ENCODE results near the gene INO80.

Gene INO80

GRCh38 chr15:41010345-41010744 lies 105.7 kb downstream of the INO80 start:
- TF ChIP-seq RARB (CRISPR knock-in tag; IDR thresholded peaks at IDR 0.05) (no peak), ISL1 (CRISPR knock-in tag; IDR thresholded peaks at IDR 0.05) (no peak), ZFP30 (CRISPR knock-in tag; IDR thresholded peaks at IDR 0.05) (no peak), ZFP3 (CRISPR knock-in tag; IDR thresholded peaks at IDR 0.05) (no peak), ZC3H10 (CRISPR knock-in tag; IDR thresholded peaks at IDR 0.05) (no peak), ZNF8 (CRISPR knock-in tag; IDR thresholded peaks at IDR 0.05) (no peak), OSR1 (CRISPR knock-in tag; IDR thresholded peaks at IDR 0.05) (no peak), GLIS3 (CRISPR knock-in tag; IDR thresholded peaks at IDR 0.05) (no peak)
- TF ChIP-seq, protein P1, sequence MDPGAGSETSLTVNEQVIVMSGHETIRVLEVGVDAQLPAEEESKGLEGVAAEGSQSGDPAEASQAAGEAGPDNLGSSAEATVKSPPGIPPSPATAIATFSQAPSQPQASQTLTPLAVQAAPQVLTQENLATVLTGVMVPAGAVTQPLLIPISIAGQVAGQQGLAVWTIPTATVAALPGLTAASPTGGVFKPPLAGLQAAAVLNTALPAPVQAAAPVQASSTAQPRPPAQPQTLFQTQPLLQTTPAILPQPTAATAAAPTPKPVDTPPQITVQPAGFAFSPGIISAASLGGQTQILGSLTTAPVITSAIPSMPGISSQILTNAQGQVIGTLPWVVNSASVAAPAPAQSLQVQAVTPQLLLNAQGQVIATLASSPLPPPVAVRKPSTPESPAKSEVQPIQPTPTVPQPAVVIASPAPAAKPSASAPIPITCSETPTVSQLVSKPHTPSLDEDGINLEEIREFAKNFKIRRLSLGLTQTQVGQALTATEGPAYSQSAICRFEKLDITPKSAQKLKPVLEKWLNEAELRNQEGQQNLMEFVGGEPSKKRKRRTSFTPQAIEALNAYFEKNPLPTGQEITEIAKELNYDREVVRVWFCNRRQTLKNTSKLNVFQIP (CRISPR knock-in tag; IDR thresholded peaks at IDR 0.05; ENCODE audit: borderline replicate concordance, low read depth), result no peak
- TF ChIP-seq, protein P2, sequence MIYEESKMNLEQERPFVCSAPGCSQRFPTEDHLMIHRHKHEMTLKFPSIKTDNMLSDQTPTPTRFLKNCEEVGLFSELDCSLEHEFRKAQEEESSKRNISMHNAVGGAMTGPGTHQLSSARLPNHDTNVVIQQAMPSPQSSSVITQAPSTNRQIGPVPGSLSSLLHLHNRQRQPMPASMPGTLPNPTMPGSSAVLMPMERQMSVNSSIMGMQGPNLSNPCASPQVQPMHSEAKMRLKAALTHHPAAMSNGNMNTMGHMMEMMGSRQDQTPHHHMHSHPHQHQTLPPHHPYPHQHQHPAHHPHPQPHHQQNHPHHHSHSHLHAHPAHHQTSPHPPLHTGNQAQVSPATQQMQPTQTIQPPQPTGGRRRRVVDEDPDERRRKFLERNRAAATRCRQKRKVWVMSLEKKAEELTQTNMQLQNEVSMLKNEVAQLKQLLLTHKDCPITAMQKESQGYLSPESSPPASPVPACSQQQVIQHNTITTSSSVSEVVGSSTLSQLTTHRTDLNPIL (CRISPR knock-in tag; IDR thresholded peaks at IDR 0.05; ENCODE audit: low read depth), result no peak
- ATAC-seq, result no peak

- no peak for ATAC-seq
Measured at GRCh38 chr15:41006479-41006878, 109.6 kb downstream of the INO80 start.

GRCh38 chr15:41004490-41004889 lies 111.6 kb downstream of the INO80 start:
- TF ChIP-seq BACH2 (CRISPR knock-in tag; IDR thresholded peaks at IDR 0.05; ENCODE audit: borderline replicate concordance), result no peak
- no peak for TF ChIP-seq GLIS3 (CRISPR knock-in tag; IDR thresholded peaks at IDR 0.05)
- TF ChIP-seq ZNF8 (CRISPR knock-in tag; IDR thresholded peaks at IDR 0.05), result no peak
- TF ChIP-seq, protein P3, sequence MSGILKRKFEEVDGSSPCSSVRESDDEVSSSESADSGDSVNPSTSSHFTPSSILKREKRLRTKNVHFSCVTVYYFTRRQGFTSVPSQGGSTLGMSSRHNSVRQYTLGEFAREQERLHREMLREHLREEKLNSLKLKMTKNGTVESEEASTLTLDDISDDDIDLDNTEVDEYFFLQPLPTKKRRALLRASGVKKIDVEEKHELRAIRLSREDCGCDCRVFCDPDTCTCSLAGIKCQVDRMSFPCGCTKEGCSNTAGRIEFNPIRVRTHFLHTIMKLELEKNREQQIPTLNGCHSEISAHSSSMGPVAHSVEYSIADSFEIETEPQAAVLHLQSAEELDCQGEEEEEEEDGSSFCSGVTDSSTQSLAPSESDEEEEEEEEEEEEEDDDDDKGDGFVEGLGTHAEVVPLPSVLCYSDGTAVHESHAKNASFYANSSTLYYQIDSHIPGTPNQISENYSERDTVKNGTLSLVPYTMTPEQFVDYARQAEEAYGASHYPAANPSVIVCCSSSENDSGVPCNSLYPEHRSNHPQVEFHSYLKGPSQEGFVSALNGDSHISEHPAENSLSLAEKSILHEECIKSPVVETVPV (CRISPR knock-in tag; IDR thresholded peaks at IDR 0.05), result no peak
- TF ChIP-seq, protein P1 (CRISPR knock-in tag; IDR thresholded peaks at IDR 0.05; ENCODE audit: borderline replicate concordance, low read depth), result no peak
- no peak for TF ChIP-seq ZFP3 (CRISPR knock-in tag; IDR thresholded peaks at IDR 0.05)
- no peak for TF ChIP-seq ISL1 (CRISPR knock-in tag; IDR thresholded peaks at IDR 0.05)
- TF ChIP-seq, protein P2 (CRISPR knock-in tag; IDR thresholded peaks at IDR 0.05; ENCODE audit: low read depth), result no peak
- TF ChIP-seq, protein P4, sequence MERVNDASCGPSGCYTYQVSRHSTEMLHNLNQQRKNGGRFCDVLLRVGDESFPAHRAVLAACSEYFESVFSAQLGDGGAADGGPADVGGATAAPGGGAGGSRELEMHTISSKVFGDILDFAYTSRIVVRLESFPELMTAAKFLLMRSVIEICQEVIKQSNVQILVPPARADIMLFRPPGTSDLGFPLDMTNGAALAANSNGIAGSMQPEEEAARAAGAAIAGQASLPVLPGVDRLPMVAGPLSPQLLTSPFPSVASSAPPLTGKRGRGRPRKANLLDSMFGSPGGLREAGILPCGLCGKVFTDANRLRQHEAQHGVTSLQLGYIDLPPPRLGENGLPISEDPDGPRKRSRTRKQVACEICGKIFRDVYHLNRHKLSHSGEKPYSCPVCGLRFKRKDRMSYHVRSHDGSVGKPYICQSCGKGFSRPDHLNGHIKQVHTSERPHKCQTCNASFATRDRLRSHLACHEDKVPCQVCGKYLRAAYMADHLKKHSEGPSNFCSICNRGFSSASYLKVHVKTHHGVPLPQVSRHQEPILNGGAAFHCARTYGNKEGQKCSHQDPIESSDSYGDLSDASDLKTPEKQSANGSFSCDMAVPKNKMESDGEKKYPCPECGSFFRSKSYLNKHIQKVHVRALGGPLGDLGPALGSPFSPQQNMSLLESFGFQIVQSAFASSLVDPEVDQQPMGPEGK (CRISPR knock-in tag; IDR thresholded peaks at IDR 0.05; ENCODE audit: borderline replicate concordance), result no peak
- ATAC-seq, result no peak

More at GRCh38 chr15:41006479-41006878, 109.6 kb downstream of the INO80 start:
- no peak for TF ChIP-seq TOX (CRISPR knock-in tag; IDR thresholded peaks at IDR 0.05; ENCODE audit: borderline replicate concordance)
- no peak for TF ChIP-seq TSHZ2 (CRISPR knock-in tag; IDR thresholded peaks at IDR 0.05)
- no peak for TF ChIP-seq SNAI2 (CRISPR knock-in tag; IDR thresholded peaks at IDR 0.05)
- no peak for TF ChIP-seq PPARA (CRISPR knock-in tag; IDR thresholded peaks at IDR 0.05; ENCODE audit: borderline replicate concordance)
- no peak for TF ChIP-seq CSDC2 (CRISPR knock-in tag; IDR thresholded peaks at IDR 0.05)
- no peak for TF ChIP-seq ARNTL (CRISPR knock-in tag; IDR thresholded peaks at IDR 0.05; ENCODE audit: borderline replicate concordance, low read depth)
- no peak for TF ChIP-seq ZNF70 (CRISPR knock-in tag; IDR thresholded peaks at IDR 0.05)
